K562 (cell line): Measurements from ENCODE around the gene BRAT1. TPM values are rescaled to one million over a fixed set of nuclear protein-coding genes. Genes with fewer than 3 reads are reported as not detected.

ENCODE experiments used
- ATAC-seq: fragments of 200-7000 bp; cut with Tn5 transposase; 3 replicates; pipeline ENCODE4 v1.9.1; 2020; ENCODE audit warnings: moderate library complexity
- BruUV-seq: library from RNA; stranded (reverse); fragments of 400-500 nt; replicated peaks from 2 replicates; lab custom pipeline; 2021; lab: Mats Ljungman, UMichigan
- CTCF ChIA-PET: fragments of 300-600 bp; formaldehyde crosslinking; extraction: SDS; loops from one replicate; lab custom pipeline; 2021; ENCODE audit warnings: low intra/inter-chr PET ratio; lab: Yijun Ruan, JAX
- POLR2A ChIA-PET: fragments of 300-600, 350-650 bp; sonication (Branson Sonifier 250); formaldehyde crosslinking; extraction: SDS; loops from one replicate; lab custom pipeline; 2021; ENCODE audit warnings: antibody characterized with exemption, inconsistent platforms; lab: Yijun Ruan, JAX
- DNase-seq, 4 experiments: peaks; one replicate each; pipeline versions ENCODE4 v3.0.0 to v3.0.0-alpha.2; 2011 to 2018; ENCODE audit warnings: low spot score in 3 of 4, mixed read lengths in 3 of 4; ENCODE audit errors: extremely low read depth in 1 of 4
- FAIRE-seq: peaks from 2 replicates; lab custom pipeline; 2011; peaks lifted over from hg19 to GRCh38; lab: Jason Lieb, UNC
- H2AFZ ChIP-seq: 2 replicates; pipeline ENCODE4 v1.6.0; 2011; ENCODE audit warnings: low read depth, low read length, control low read depth, inconsistent platforms
- H3K27ac ChIP-seq: fragments of 200-600 bp; 3 replicates; pipeline ENCODE4 v1.8.0; 2011; ENCODE audit warnings: low read depth, mild to moderate bottlenecking, control low read depth, inconsistent platforms, low read length, moderate library complexity, mixed read lengths; ENCODE audit errors: extremely low read depth
- H3K27me3 ChIP-seq, 2 experiments: fragments of 300-600 bp in 1 of 2; 2 replicates in 1 of 2; 3 replicates in 1 of 2; pipeline versions ENCODE4 v1.6.0 to v1.8.0; 2011; ENCODE audit warnings: inconsistent platforms in 2 of 2, low read length in 2 of 2, mild to moderate bottlenecking in 1 of 2, mixed read lengths in 1 of 2, moderate library complexity in 1 of 2; ENCODE audit not compliant: control insufficient read depth in 2 of 2, insufficient read depth in 2 of 2
- H3K36me3 ChIP-seq: fragments of 300-600 bp; 3 replicates; pipeline ENCODE4 v1.8.0; 2011; ENCODE audit warnings: mild to moderate bottlenecking, low read length, inconsistent platforms; ENCODE audit not compliant: control insufficient read depth, insufficient read depth
- H3K4me1 ChIP-seq, 2 experiments: fragments of 200-600 bp in 1 of 2; replicated peaks in 1 of 2; 2 replicates in 1 of 2; 3 replicates in 1 of 2; pipeline versions ENCODE4 v1.5.1 to v1.8.0; 2011; ENCODE audit warnings: inconsistent platforms in 2 of 2, low read length in 2 of 2, mild to moderate bottlenecking in 1 of 2, mixed read lengths in 1 of 2, moderate library complexity in 1 of 2; ENCODE audit not compliant: control insufficient read depth in 2 of 2, insufficient read depth in 2 of 2
- H3K4me2 ChIP-seq: 2 replicates; pipeline ENCODE4 v1.6.1; 2011; ENCODE audit warnings: low read length, control low read depth, inconsistent platforms, mixed read lengths; ENCODE audit not compliant: insufficient read depth
- H3K4me3 ChIP-seq: fragments of 200-600 bp; sonication (generic), shearing (Covaris generic); 2 replicates; pipeline ENCODE4 v1.5.1; 2016; ENCODE audit warnings: control low read depth, inconsistent platforms
- H3K79me2 ChIP-seq: fragments of 200-600 bp; 3 replicates; pipeline ENCODE4 v1.8.0; 2011; ENCODE audit warnings: low read length, inconsistent platforms; ENCODE audit not compliant: control insufficient read depth, insufficient read depth
- H3K9ac ChIP-seq, 2 experiments: 2 replicates each; pipeline versions ENCODE4 v1.6.0 to v1.6.1; 2011; ENCODE audit warnings: low read depth in 2 of 2, low read length in 2 of 2, control low read depth in 1 of 2, inconsistent platforms in 1 of 2, mild to moderate bottlenecking in 1 of 2, mixed read lengths in 1 of 2; ENCODE audit not compliant: insufficient read depth in 1 of 2
- H3K9me1 ChIP-seq: one replicate; pipeline ENCODE4 v1.6.0; 2011; ENCODE audit warnings: inconsistent platforms, mild to moderate bottlenecking, low read length, moderate library complexity; ENCODE audit not compliant: control insufficient read depth, insufficient read depth
- H3K9me3 ChIP-seq: replicated peaks from 2 replicates; pipeline ENCODE4 v1.5.1; 2011; ENCODE audit warnings: low read depth, low read length, inconsistent platforms; ENCODE audit not compliant: control insufficient read depth, insufficient read depth
- H4K20me1 ChIP-seq: replicated peaks from 2 replicates; pipeline ENCODE4 v1.6.1; 2011; ENCODE audit warnings: low read length, inconsistent platforms, mixed read lengths; ENCODE audit not compliant: control insufficient read depth, insufficient read depth
- ETV1 ChIP-seq: fragments of 450-650 bp; conservative IDR thresholded peaks from 2 replicates; pipeline ENCODE4 v1.6.1; 2016; ENCODE audit warnings: missing genetic modification characterization, control low read depth, low read depth, missing compliant biosample characterization
- HNRNPLL ChIP-seq: fragments of 200-400 bp; formaldehyde crosslinking; IDR thresholded peaks from 2 replicates; pipeline ENCODE4 v1.6.1; 2017; ENCODE audit warnings: low read length, low read depth, mild to moderate bottlenecking; ENCODE audit not compliant: poor library complexity, severe bottlenecking
- KDM5B ChIP-seq: fragments of 200-600 bp; sonication (generic); IDR thresholded peaks from 2 replicates; pipeline ENCODE4 v1.6.1; 2012; ENCODE audit warnings: low read depth, mild to moderate bottlenecking, moderate library complexity, low read length, control low read depth, inconsistent platforms; ENCODE audit not compliant: insufficient replicate concordance
- RUNX1 ChIP-seq: sonication (generic); IDR thresholded peaks from 2 replicates; pipeline ENCODE4 v1.6.1; 2016; ENCODE audit warnings: antibody characterized with exemption, low read depth
- WGBS: fragments of 100-300 bp; shearing (Covaris generic); methylation state at CpG from one replicate; pipeline ENCODE4 v1.1.6; 2016; ENCODE audit warnings: low coverage, mixed read lengths; ENCODE audit not compliant: insufficient coverage; ENCODE audit errors: missing lambda C conversion rate; 5-methylcytosine and 5-hydroxymethylcytosine counted together
- in situ Hi-C: fragments of 300-500 bp; cut with MboI; formaldehyde crosslinking; loops from 4 replicates; pipeline ENCODE4 v1.15.0; 2018; ENCODE audit warnings: inconsistent platforms, mixed read lengths
- intact Hi-C: fragments of 100-400 bp; cut with micrococcal nuclease; formaldehyde crosslinking; loops from 2 replicates; pipeline ENCODE4 v1.14.2; 2022
- polyA plus RNA-seq, 8 experiments: library from polyadenylated mRNA; depleted of rRNA in 4 of 8; stranded (reverse) in 5 of 8; unstranded in 3 of 8; fragments of >200 nt; fragmentation: Nextera tagmentation in 2 of 8; fragmentation: Illumina TruSeq in 1 of 8; extraction: Ambion mirVana in 2 of 8; extraction: Trizol in 1 of 8; gene quantifications; 2 replicates each; pipeline versions ENCODE4 v1.2.1 to v1.2.3, GENCODE V29; 2011 to 2014; ENCODE audit warnings: inconsistent platforms in 1 of 8, missing spikeins in 1 of 8
- total RNA-seq, 7 experiments: library from RNA; depleted of rRNA in 6 of 7; stranded (reverse); fragments of >200 nt in 6 of 7; fragmentation: Illumina TruSeq in 2 of 7; extraction: Trizol in 2 of 7; gene quantifications; 2 replicates each; pipeline versions ENCODE4 v1.2.1 to v1.2.3, GENCODE V29; 2011 to 2021; ENCODE audit warnings: low replicate concordance in 1 of 7

Gene BRAT1
- total and polyA plus RNA-seq, 9 of the 15 experiments (the other 6 are each of a cell fraction or from before 2014, with no cell fraction given), result 0.13 to 49.6 (median 10.5) TPM

GRCh38 chr7:2585446-2585845 is 30.1 kb upstream of the BRAT1 start (continued):
- TF ChIP-seq ETV1 (tag) (no peak), RUNX1 (no peak), KDM5B (no peak)

- Histone ChIP-seq H3K79me2 (no peaks in the 10 kb centered on the region), H2AFZ (no peak overlapping the region), H3K9me1 (no peaks in the 10 kb centered on the region), H4K20me1 (no peaks in the 10 kb centered on the region), H3K27ac (no peak overlapping the region), H3K4me3 (no peak overlapping the region), H3K27me3 (no peaks in the 10 kb centered on the region), H3K36me3 (peaks cover 7% of the 10 kb centered on the region; the same call in 1 of the 3 replicates), H3K9ac (no peak overlapping the region), H3K9me3 (no peaks in the 10 kb centered on the region), H3K4me1 (peaks cover 0 to 18% of the 10 kb centered on the region in 2 experiments; a peak in 2 of 5 replicates), H3K4me2 (no peak overlapping the region)
- no peak for DNase-seq
- no TSS peak for BruUV-seq
- WGBS, result 78% methylated on average over 18 of the region's 54 CpGs
- FAIRE-seq, result no peak
- CTCF ChIA-PET, result no interaction called here
- ATAC-seq, result no peak
- POLR2A ChIA-PET, result no interaction called here
- intact Hi-C loops, result no loop called here
- no peak for TF ChIP-seq HNRNPLL
- in situ Hi-C loops, result no loop called here
Measured at GRCh38 chr7:2583798-2584580, 28.7 kb upstream of the BRAT1 start.
